HepG2 (cell line): Measurements from ENCODE around the gene CYLD. TPM values are rescaled to one million over a fixed set of nuclear protein-coding genes. Genes with fewer than 3 reads are reported as not detected.

Experiments used
- ELF4 ChIP-seq: sonication (generic); formaldehyde crosslinking; IDR thresholded peaks from 2 replicates; pipeline ENCODE4 v1.5.0; 2020; ENCODE audit warnings: missing genetic modification reagents, mild to moderate bottlenecking, moderate library complexity, borderline replicate concordance
- ONECUT2 ChIP-seq: sonication (generic); formaldehyde crosslinking; IDR thresholded peaks from 2 replicates; pipeline ENCODE4 v1.4.0; 2020; ENCODE audit warnings: missing genetic modification reagents
- PHF20 ChIP-seq: sonication (generic); formaldehyde crosslinking; IDR thresholded peaks from 2 replicates; pipeline ENCODE4 v1.5.0; 2020; ENCODE audit warnings: mild to moderate bottlenecking, missing genetic modification reagents
- POLR2AphosphoS5 ChIP-seq: IDR thresholded peaks from 2 replicates; pipeline ENCODE4 v1.6.1; 2012; ENCODE audit warnings: low read depth, low read length
- ZNF343 ChIP-seq: sonication (generic); formaldehyde crosslinking; IDR thresholded peaks from 2 replicates; pipeline ENCODE4 v1.4.0; 2020; ENCODE audit warnings: mild to moderate bottlenecking, missing genetic modification reagents
- ZNF530 ChIP-seq: sonication (generic); formaldehyde crosslinking; IDR thresholded peaks from 2 replicates; pipeline ENCODE4 v1.5.0; 2020; ENCODE audit warnings: low read depth, mild to moderate bottlenecking, missing genetic modification reagents
- ZNF556 ChIP-seq: sonication (generic); formaldehyde crosslinking; IDR thresholded peaks from 2 replicates; pipeline ENCODE4 v1.4.0; 2020; ENCODE audit warnings: mild to moderate bottlenecking, missing genetic modification reagents, borderline replicate concordance
- ZSCAN20 ChIP-seq: sonication (generic); formaldehyde crosslinking; IDR thresholded peaks from 2 replicates; pipeline ENCODE4 v1.4.0; 2020; ENCODE audit warnings: missing genetic modification reagents, mild to moderate bottlenecking, borderline replicate concordance
- polyA plus RNA-seq, 8 experiments: library from polyadenylated mRNA; depleted of rRNA in 3 of 8; stranded (reverse) in 7 of 8; unstranded in 1 of 8; fragments of >200 nt; fragmentation: Illumina TruSeq in 4 of 8; extraction: Trizol in 4 of 8; gene quantifications; 2 replicates each; pipeline versions ENCODE4 v1.2.1 to v1.2.3, GENCODE V29; 2011 to 2016; ENCODE audit warnings: low read depth in 4 of 8, missing spikeins in 1 of 8, mixed read lengths in 1 of 8; ENCODE audit not compliant: insufficient read depth in 1 of 8
- total RNA-seq, 5 experiments: library from RNA; depleted of rRNA; stranded (reverse); fragments of >200 nt; fragmentation: Illumina TruSeq; extraction: Trizol; gene quantifications; 2 replicates each; pipeline ENCODE4 v1.2.3, GENCODE V29; 2016; ENCODE audit warnings: low read depth in 1 of 5
- TF ChIP-seq, protein P1 (sequence below): sonication (generic); formaldehyde crosslinking; IDR thresholded peaks from 2 replicates; pipeline ENCODE4 v1.5.1; 2020; ENCODE audit warnings: missing genetic modification reagents, mild to moderate bottlenecking, borderline replicate concordance
- TF ChIP-seq, protein P2 (sequence below): sonication (generic); formaldehyde crosslinking; IDR thresholded peaks from 2 replicates; pipeline ENCODE4 v1.8.1; 2023; ENCODE audit warnings: missing genetic modification reagents, mild to moderate bottlenecking, borderline replicate concordance
- TF ChIP-seq, protein P3 (sequence below): sonication (generic); formaldehyde crosslinking; IDR thresholded peaks from 2 replicates; pipeline ENCODE4 v1.9.0; 2021; ENCODE audit warnings: missing genetic modification reagents, mild to moderate bottlenecking, borderline replicate concordance
- TF ChIP-seq, protein P4 (sequence below): sonication (generic); formaldehyde crosslinking; IDR thresholded peaks from 2 replicates; pipeline ENCODE4 v1.9.0; 2021; ENCODE audit warnings: missing genetic modification reagents, borderline replicate concordance
- TF ChIP-seq, protein P5 (sequence below): sonication (generic); formaldehyde crosslinking; IDR thresholded peaks from 2 replicates; pipeline ENCODE4 v1.4.0; 2020; ENCODE audit warnings: missing genetic modification reagents, borderline replicate concordance
- TF ChIP-seq, protein P6 (sequence below): sonication (generic); formaldehyde crosslinking; IDR thresholded peaks from 2 replicates; pipeline ENCODE4 v1.5.1; 2020; ENCODE audit warnings: mild to moderate bottlenecking, missing genetic modification reagents, moderate library complexity
- TF ChIP-seq, protein P7 (sequence below): sonication (generic); formaldehyde crosslinking; IDR thresholded peaks from 2 replicates; pipeline ENCODE4 v1.5.0; 2020; ENCODE audit warnings: missing genetic modification reagents

The CYLD gene
- total and polyA plus RNA-seq, 2 of the 13 experiments (the other 11 are each of a cell fraction or from before 2014, with no cell fraction given) = 6.1 to 11.4 TPM

DNA sequence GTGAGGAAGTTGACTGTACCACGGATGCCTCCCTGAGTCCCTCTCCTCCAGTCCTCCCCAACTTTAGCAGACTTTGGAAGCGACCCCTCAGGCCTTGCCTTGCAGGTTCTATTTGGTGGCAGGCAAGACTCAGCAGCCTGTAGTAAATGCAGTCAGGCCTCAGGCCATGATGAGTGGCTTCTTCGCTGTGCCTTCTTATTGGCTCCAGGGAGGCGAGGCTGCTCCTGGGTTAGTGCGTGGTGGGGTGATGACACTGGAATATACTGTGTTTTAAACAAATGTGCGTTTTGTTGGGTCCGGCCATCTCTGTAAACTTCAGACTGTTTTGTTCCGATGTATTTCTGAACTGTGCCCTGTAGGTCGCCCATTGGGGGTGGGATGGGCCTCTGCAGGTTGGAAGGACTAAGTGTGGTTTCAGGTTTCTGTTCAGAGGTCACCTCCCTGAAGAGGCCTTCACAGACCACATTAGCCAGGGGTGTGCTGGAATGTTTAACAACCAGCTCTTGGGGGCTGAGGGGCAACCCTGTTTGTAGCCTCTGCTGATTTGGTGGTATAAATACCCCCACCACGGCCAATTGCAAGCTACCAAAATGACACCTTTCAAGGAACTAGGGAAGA lies 62.5 kb downstream of the CYLD start (continued):
- TF ChIP-seq, protein P1, sequence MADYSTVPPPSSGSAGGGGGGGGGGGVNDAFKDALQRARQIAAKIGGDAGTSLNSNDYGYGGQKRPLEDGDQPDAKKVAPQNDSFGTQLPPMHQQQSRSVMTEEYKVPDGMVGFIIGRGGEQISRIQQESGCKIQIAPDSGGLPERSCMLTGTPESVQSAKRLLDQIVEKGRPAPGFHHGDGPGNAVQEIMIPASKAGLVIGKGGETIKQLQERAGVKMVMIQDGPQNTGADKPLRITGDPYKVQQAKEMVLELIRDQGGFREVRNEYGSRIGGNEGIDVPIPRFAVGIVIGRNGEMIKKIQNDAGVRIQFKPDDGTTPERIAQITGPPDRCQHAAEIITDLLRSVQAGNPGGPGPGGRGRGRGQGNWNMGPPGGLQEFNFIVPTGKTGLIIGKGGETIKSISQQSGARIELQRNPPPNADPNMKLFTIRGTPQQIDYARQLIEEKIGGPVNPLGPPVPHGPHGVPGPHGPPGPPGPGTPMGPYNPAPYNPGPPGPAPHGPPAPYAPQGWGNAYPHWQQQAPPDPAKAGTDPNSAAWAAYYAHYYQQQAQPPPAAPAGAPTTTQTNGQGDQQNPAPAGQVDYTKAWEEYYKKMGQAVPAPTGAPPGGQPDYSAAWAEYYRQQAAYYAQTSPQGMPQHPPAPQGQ (CRISPR knock-in tag) = no peak
- TF ChIP-seq ZSCAN20 (CRISPR knock-in tag) (no peak), ONECUT2 (no peak), POLR2AphosphoS5 (peak; percentile 48; the same call in 1 of the 2 replicates), ZNF556 (CRISPR knock-in tag) (peak; percentile 40; the same call in 1 of the 2 replicates), ELF4 (CRISPR knock-in tag) (no peak), ZNF343 (CRISPR knock-in tag) (no peak), ZNF530 (CRISPR knock-in tag) (no peak), PHF20 (CRISPR knock-in tag) (0 out of 2 replicates have a peak, but pooled peaks have one; percentile 12)
- TF ChIP-seq, protein P2, sequence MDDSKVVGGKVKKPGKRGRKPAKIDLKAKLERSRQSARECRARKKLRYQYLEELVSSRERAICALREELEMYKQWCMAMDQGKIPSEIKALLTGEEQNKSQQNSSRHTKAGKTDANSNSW (CRISPR knock-in tag) = no peak
- TF ChIP-seq, protein P3, sequence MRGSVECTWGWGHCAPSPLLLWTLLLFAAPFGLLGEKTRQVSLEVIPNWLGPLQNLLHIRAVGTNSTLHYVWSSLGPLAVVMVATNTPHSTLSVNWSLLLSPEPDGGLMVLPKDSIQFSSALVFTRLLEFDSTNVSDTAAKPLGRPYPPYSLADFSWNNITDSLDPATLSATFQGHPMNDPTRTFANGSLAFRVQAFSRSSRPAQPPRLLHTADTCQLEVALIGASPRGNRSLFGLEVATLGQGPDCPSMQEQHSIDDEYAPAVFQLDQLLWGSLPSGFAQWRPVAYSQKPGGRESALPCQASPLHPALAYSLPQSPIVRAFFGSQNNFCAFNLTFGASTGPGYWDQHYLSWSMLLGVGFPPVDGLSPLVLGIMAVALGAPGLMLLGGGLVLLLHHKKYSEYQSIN (CRISPR knock-in tag) = no peak
- TF ChIP-seq, protein P4, sequence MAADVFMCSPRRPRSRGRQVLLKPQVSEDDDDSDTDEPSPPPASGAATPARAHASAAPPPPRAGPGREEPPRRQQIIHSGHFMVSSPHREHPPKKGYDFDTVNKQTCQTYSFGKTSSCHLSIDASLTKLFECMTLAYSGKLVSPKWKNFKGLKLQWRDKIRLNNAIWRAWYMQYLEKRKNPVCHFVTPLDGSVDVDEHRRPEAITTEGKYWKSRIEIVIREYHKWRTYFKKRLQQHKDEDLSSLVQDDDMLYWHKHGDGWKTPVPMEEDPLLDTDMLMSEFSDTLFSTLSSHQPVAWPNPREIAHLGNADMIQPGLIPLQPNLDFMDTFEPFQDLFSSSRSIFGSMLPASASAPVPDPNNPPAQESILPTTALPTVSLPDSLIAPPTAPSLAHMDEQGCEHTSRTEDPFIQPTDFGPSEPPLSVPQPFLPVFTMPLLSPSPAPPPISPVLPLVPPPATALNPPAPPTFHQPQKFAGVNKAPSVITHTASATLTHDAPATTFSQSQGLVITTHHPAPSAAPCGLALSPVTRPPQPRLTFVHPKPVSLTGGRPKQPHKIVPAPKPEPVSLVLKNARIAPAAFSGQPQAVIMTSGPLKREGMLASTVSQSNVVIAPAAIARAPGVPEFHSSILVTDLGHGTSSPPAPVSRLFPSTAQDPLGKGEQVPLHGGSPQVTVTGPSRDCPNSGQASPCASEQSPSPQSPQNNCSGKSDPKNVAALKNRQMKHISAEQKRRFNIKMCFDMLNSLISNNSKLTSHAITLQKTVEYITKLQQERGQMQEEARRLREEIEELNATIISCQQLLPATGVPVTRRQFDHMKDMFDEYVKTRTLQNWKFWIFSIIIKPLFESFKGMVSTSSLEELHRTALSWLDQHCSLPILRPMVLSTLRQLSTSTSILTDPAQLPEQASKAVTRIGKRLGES (CRISPR knock-in tag) = no peak
- TF ChIP-seq, protein P5, sequence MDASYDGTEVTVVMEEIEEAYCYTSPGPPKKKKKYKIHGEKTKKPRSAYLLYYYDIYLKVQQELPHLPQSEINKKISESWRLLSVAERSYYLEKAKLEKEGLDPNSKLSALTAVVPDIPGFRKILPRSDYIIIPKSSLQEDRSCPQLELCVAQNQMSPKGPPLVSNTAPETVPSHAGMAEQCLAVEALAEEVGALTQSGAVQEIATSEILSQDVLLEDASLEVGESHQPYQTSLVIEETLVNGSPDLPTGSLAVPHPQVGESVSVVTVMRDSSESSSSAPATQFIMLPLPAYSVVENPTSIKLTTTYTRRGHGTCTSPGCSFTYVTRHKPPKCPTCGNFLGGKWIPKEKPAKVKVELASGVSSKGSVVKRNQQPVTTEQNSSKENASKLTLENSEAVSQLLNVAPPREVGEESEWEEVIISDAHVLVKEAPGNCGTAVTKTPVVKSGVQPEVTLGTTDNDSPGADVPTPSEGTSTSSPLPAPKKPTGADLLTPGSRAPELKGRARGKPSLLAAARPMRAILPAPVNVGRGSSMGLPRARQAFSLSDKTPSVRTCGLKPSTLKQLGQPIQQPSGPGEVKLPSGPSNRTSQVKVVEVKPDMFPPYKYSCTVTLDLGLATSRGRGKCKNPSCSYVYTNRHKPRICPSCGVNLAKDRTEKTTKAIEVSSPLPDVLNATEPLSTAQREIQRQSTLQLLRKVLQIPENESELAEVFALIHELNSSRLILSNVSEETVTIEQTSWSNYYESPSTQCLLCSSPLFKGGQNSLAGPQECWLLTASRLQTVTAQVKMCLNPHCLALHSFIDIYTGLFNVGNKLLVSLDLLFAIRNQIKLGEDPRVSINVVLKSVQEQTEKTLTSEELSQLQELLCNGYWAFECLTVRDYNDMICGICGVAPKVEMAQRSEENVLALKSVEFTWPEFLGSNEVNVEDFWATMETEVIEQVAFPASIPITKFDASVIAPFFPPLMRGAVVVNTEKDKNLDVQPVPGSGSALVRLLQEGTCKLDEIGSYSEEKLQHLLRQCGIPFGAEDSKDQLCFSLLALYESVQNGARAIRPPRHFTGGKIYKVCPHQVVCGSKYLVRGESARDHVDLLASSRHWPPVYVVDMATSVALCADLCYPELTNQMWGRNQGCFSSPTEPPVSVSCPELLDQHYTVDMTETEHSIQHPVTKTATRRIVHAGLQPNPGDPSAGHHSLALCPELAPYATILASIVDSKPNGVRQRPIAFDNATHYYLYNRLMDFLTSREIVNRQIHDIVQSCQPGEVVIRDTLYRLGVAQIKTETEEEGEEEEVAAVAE (CRISPR knock-in tag) = no peak
- TF ChIP-seq, protein P6, sequence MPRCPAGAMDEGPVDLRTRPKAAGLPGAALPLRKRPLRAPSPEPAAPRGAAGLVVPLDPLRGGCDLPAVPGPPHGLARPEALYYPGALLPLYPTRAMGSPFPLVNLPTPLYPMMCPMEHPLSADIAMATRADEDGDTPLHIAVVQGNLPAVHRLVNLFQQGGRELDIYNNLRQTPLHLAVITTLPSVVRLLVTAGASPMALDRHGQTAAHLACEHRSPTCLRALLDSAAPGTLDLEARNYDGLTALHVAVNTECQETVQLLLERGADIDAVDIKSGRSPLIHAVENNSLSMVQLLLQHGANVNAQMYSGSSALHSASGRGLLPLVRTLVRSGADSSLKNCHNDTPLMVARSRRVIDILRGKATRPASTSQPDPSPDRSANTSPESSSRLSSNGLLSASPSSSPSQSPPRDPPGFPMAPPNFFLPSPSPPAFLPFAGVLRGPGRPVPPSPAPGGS = no peak
- TF ChIP-seq, protein P7, sequence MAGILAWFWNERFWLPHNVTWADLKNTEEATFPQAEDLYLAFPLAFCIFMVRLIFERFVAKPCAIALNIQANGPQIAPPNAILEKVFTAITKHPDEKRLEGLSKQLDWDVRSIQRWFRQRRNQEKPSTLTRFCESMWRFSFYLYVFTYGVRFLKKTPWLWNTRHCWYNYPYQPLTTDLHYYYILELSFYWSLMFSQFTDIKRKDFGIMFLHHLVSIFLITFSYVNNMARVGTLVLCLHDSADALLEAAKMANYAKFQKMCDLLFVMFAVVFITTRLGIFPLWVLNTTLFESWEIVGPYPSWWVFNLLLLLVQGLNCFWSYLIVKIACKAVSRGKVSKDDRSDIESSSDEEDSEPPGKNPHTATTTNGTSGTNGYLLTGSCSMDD (CRISPR knock-in tag) = no peak
